WI38 (cell line): ENCODE results near the gene SMIM23.

Experiments used
- H3K4me3 ChIP-seq: 2 replicates; pipeline ENCODE4 v1.5.1; 2011; ENCODE audit warnings: low read depth, mild to moderate bottlenecking, control low read depth, low read length
- CTCF ChIP-seq: IDR thresholded peaks from 2 replicates; pipeline ENCODE4 v1.5.1; 2012; ENCODE audit warnings: low read depth, mild to moderate bottlenecking, control low read depth, low read length

Gene SMIM23

GRCh38 chr5:171838066-171838465 is 52.4 kb downstream of the SMIM23 start:
- no peak for TF ChIP-seq CTCF
- H3K4me3 ChIP-seq, result no peak overlapping the region

- H3K4me3 ChIP-seq, result no peak overlapping the region
- no peak for TF ChIP-seq CTCF
These were observed 53.5 kb downstream of the SMIM23 start for GRCh38 chr5:171839112-171839511.

- no peak for TF ChIP-seq CTCF
- H3K4me3 ChIP-seq, result no peak overlapping the region
These were observed 54.4 kb downstream of the SMIM23 start for GRCh38 chr5:171840066-171840465.
